LNCaP clone FGC (cell line): ENCODE data around the gene POLN.
A peak's percentile ranks its signal among the peaks of the same experiment; 100 is the strongest.

ENCODE experiments used
- DNase-seq: peaks from one replicate; pipeline ENCODE4 v3.0.0-alpha.2; 2011; ENCODE audit warnings: low read depth
- H3K4me3 ChIP-seq: 2 replicates; pipeline ENCODE4 v1.5.1; 2011; ENCODE audit warnings: mild to moderate bottlenecking, low read depth, low read length, control low read depth
- CTCF ChIP-seq: IDR thresholded peaks from 2 replicates; pipeline ENCODE4 v1.5.1; 2012; ENCODE audit warnings: mild to moderate bottlenecking; ENCODE audit not compliant: control insufficient read depth, insufficient read depth; ENCODE audit errors: extremely low read depth

The POLN gene

GRCh38 chr4:2266821-2267220, 24.9 kb upstream of the POLN start:
- no peak for TF ChIP-seq CTCF
- DNase-seq: no peak
- H3K4me3 ChIP-seq: no peak overlapping the region

- no peak for TF ChIP-seq CTCF
- peak; percentile 60 for DNase-seq
- H3K4me3 ChIP-seq: no peak overlapping the region
These were observed 24.3 kb upstream of the POLN start for GRCh38 chr4:2266181-2266580.

GRCh38 chr4:2265113-2266110, 23.5 kb upstream of the POLN start:
- no peak for DNase-seq
- TF ChIP-seq CTCF: no peak
- no peak overlapping the region for H3K4me3 ChIP-seq

- H3K4me3 ChIP-seq: no peak overlapping the region
- no peak for DNase-seq
- TF ChIP-seq CTCF: no peak
These were observed 22.6 kb upstream of the POLN start for GRCh38 chr4:2264481-2265041.

GRCh38 chr4:2263926-2264321, 22.0 kb upstream of the POLN start:
- no peak for TF ChIP-seq CTCF
- DNase-seq: no peak
- no peak overlapping the region for H3K4me3 ChIP-seq

DNA sequence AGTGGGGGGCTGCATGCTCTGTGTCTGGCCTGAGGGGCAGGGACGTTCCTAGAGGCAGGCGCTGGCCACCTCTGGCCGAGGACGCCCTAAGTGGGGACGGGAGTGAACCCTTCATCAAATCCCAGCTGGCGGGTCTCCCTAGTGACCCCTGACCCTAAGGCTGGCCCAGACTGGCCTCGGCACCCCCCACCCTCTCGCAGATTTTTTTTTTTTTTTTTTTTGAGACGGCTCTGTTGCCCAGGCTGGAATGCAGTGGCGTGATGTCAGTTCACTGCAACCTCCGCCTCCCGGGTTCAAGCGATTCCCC, 21.0 kb upstream of the POLN start:
- DNase-seq: no peak
- TF ChIP-seq CTCF: no peak
- peak overlapping the region; percentile 66 for H3K4me3 ChIP-seq
